ENCODE data around the gene NRROS.

Gene NRROS

DNA sequence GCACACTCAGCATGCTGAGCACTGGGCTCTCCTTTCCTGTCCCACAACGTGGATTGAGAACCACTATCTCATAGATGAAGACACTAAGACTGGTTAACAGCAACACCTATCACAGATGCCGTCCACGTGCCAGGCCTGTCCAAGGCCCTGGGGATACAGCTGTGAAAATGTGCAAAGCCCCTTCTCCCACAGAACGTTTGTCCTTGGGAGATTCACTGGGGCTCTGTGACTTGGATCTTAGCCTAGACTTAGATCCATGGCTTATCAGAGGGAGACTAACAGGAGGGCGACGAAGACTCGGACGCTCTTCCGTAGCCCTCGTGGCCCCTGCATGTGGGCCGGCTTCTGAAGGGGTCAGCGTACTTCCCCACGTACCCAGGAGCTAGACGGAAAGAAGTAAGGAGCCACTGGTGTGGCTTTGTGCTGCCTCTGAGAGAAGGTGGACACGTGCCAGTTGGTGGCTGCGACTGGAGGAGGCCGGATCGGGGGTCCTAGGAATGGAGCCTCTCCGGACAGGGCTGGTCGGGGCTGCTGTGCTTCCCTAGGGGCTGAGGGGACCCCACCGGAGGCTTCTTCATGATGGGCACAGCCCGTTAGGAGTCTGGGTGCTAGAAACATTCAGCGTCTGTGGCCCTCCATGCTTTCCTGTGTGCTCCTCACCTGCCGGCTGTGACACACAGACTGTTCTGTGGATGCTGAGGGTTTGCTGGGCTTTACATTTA is 964 bp downstream of the NRROS start:
- Histone ChIP-seq H3K9me2 (replicated peaks; ENCODE audit: insufficient read depth, low read length) (no peaks in the 10 kb centered on the region), H4K20me1 (ENCODE audit: low read depth, low read length) (no peaks in the 10 kb centered on the region), H2AFZ (ENCODE audit: low read depth, low read length, severe bottlenecking) (no peak overlapping the region), H3K79me2 (ENCODE audit: insufficient read depth, low read length) (no peaks in the 10 kb centered on the region), H3K4me3 (ENCODE audit: insufficient read depth, low read length, poor library complexity, severe bottlenecking) (no peak overlapping the region), H3K36me3 (ENCODE audit: low read length) (no peaks in the 10 kb centered on the region), H3F3A (ENCODE audit: insufficient read depth) (no peaks in the 10 kb centered on the region), H3K9me3 (ENCODE audit: insufficient read depth, low read length) (no peaks in the 10 kb centered on the region), H3K27me3 (ENCODE audit: low read length) (no peaks in the 10 kb centered on the region), H3K4me2 (ENCODE audit: low read depth, low read length, poor library complexity, severe bottlenecking) (peak overlapping the region; percentile 67), H3K27ac (ENCODE audit: low read depth, low read length) (no peak overlapping the region), H3K9ac (ENCODE audit: low read length) (peak overlapping the region; percentile 58)
- TF ChIP-seq EZH2phosphoT487 (conservative IDR thresholded peaks at IDR 0.05; ENCODE audit: low read length), result no peak
- TF ChIP-seq, protein P1, sequence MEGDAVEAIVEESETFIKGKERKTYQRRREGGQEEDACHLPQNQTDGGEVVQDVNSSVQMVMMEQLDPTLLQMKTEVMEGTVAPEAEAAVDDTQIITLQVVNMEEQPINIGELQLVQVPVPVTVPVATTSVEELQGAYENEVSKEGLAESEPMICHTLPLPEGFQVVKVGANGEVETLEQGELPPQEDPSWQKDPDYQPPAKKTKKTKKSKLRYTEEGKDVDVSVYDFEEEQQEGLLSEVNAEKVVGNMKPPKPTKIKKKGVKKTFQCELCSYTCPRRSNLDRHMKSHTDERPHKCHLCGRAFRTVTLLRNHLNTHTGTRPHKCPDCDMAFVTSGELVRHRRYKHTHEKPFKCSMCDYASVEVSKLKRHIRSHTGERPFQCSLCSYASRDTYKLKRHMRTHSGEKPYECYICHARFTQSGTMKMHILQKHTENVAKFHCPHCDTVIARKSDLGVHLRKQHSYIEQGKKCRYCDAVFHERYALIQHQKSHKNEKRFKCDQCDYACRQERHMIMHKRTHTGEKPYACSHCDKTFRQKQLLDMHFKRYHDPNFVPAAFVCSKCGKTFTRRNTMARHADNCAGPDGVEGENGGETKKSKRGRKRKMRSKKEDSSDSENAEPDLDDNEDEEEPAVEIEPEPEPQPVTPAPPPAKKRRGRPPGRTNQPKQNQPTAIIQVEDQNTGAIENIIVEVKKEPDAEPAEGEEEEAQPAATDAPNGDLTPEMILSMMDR (IDR thresholded peaks at IDR 0.05; ENCODE audit: insufficient read depth, low read length, poor library complexity, severe bottlenecking), result no peak

DNA sequence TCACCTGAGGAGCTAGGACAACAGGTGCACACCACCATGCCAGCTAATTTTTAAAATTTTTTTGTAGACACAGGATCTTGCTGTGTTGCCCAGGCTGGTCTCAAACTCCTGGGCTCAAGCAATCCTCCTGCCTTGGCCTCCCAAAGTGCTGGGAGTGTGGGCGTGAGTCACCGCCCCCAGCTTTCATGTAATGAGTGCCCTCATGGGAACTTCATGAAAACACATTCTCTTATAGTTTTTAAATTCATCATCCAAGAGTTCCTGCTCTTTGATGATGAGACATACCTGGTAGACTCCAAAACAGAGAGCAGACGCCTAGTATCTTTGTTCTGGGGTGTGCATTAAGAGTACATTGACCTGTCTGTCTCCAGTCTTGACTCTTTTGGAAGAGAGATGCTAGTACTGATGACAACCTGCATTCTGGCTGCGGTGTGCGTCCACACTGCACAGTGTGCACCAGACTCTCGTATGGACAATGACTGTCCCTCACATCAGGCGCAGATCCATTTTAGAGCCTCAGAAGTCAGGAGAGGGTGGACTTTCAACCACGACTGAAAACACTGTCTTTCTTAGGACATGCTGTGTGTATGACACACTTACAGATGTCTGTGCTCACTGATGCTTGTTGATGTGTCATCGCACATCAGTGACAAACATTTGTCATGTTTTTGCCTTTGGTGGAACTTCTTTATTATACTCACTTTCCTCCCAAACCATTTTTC is 2.0 kb downstream of the NRROS start:
- H3K4me2 ChIP-seq (ENCODE audit: low read depth, low read length, poor library complexity, severe bottlenecking), result no peak overlapping the region
- H3K9me3 ChIP-seq (ENCODE audit: insufficient read depth, low read length), result no peaks in the 10 kb centered on the region
- no peaks in the 10 kb centered on the region for H3K79me2 ChIP-seq (ENCODE audit: insufficient read depth, low read length)
- no peaks in the 10 kb centered on the region for H3K36me3 ChIP-seq (ENCODE audit: low read length)
- H3K9me2 ChIP-seq (replicated peaks; ENCODE audit: insufficient read depth, low read length), result no peaks in the 10 kb centered on the region
- H3F3A ChIP-seq (ENCODE audit: insufficient read depth), result no peaks in the 10 kb centered on the region
- no peak overlapping the region for H2AFZ ChIP-seq (ENCODE audit: low read depth, low read length, severe bottlenecking)
- no peak overlapping the region for H3K4me3 ChIP-seq (ENCODE audit: insufficient read depth, low read length, poor library complexity, severe bottlenecking)
- H3K9ac ChIP-seq (ENCODE audit: low read length), result no peak overlapping the region
- no peaks in the 10 kb centered on the region for H3K27me3 ChIP-seq (ENCODE audit: low read length)
- no peaks in the 10 kb centered on the region for H4K20me1 ChIP-seq (ENCODE audit: low read depth, low read length)
- TF ChIP-seq, protein P1 (IDR thresholded peaks at IDR 0.05; ENCODE audit: insufficient read depth, low read length, poor library complexity, severe bottlenecking), result no peak
- no peak for TF ChIP-seq EZH2phosphoT487 (conservative IDR thresholded peaks at IDR 0.05; ENCODE audit: low read length)
- no peak overlapping the region for H3K27ac ChIP-seq (ENCODE audit: low read depth, low read length)

DNA sequence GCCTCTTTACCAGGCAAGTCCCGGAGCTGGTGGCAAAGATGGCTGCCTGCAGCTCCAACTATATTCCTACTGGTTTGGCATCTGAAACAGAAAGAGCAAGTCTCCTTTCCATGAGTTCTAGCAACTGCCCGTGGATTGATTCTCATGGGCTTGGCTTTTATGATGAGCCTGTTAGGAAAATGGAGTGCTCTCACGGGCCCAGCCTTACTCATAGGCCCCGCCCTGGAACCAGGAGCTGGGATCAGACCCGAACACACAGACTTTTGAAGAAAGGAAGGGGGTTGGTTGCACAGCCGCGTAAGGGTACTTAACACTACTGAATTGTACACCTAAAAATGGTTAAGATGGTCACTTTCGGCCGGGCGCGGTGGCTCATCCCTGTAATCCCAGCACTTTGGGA is 2.9 kb downstream of the NRROS start:
- Histone ChIP-seq H3K27ac (ENCODE audit: low read depth, low read length) (no peak overlapping the region), H3K9me2 (replicated peaks; ENCODE audit: insufficient read depth, low read length) (no peaks in the 10 kb centered on the region), H4K20me1 (ENCODE audit: low read depth, low read length) (no peaks in the 10 kb centered on the region), H3K4me2 (ENCODE audit: low read depth, low read length, poor library complexity, severe bottlenecking) (no peak overlapping the region), H3K9me3 (ENCODE audit: insufficient read depth, low read length) (no peaks in the 10 kb centered on the region), H3F3A (ENCODE audit: insufficient read depth) (no peaks in the 10 kb centered on the region), H2AFZ (ENCODE audit: low read depth, low read length, severe bottlenecking) (no peak overlapping the region), H3K9ac (ENCODE audit: low read length) (no peak overlapping the region), H3K36me3 (ENCODE audit: low read length) (no peaks in the 10 kb centered on the region), H3K27me3 (ENCODE audit: low read length) (no peaks in the 10 kb centered on the region), H3K79me2 (ENCODE audit: insufficient read depth, low read length) (no peaks in the 10 kb centered on the region), H3K4me3 (ENCODE audit: insufficient read depth, low read length, poor library complexity, severe bottlenecking) (no peak overlapping the region)
- TF ChIP-seq EZH2phosphoT487 (conservative IDR thresholded peaks at IDR 0.05; ENCODE audit: low read length), result no peak

Measured in SU-DHL-6 (cell line).